GM12878 (cell line): Measurements from ENCODE around the gene MATN1. TPM values are rescaled to one million over a fixed set of nuclear protein-coding genes. Genes with fewer than 3 reads are reported as not detected.

Source experiments
- IKZF2 ChIP-seq, 2 experiments: fragments of 450-650 bp; IDR thresholded peaks; 2 replicates each; pipeline ENCODE4 v1.6.1; 2017; ENCODE audit warnings: mild to moderate bottlenecking in 2 of 2, moderate library complexity in 2 of 2
- JUNB ChIP-seq: IDR thresholded peaks from 2 replicates; pipeline ENCODE4 v1.6.1; 2016; ENCODE audit warnings: antibody characterized with exemption, mild to moderate bottlenecking
- PAX5 ChIP-seq: IDR thresholded peaks from 2 replicates; pipeline ENCODE4 v1.6.1; 2011; ENCODE audit warnings: low read depth, low read length, borderline replicate concordance
- SPI1 ChIP-seq: IDR thresholded peaks from 2 replicates; pipeline ENCODE4 v1.6.1; 2011; ENCODE audit warnings: low read depth, mild to moderate bottlenecking, low read length, moderate library complexity, borderline replicate concordance; ENCODE audit not compliant: insufficient read depth
- TBL1XR1 ChIP-seq: IDR thresholded peaks from 2 replicates; pipeline ENCODE4 v1.6.1; 2012; ENCODE audit warnings: low read depth, low read length, improper control_type of control experiment
- ZNF687 ChIP-seq: fragments of 450-650 bp; IDR thresholded peaks from 2 replicates; pipeline ENCODE4 v1.6.1; 2017; ENCODE audit warnings: mild to moderate bottlenecking, moderate library complexity
- polyA plus RNA-seq, 11 experiments: library from polyadenylated mRNA; depleted of rRNA in 4 of 11; unstranded in 6 of 11; stranded (reverse) in 5 of 11; fragments of >200 nt; fragmentation: Nextera tagmentation in 4 of 11; fragmentation: Illumina TruSeq in 1 of 11; extraction: Ambion mirVana in 4 of 11; extraction: Trizol in 1 of 11; gene quantifications; 1 replicate in 1 of 11; 2 replicates in 10 of 11; pipeline versions ENCODE4 v1.2.1 to v1.2.3, GENCODE V29; 2011 to 2016; ENCODE audit warnings: inconsistent platforms in 2 of 11, missing spikeins in 2 of 11, low read depth in 1 of 11
- total RNA-seq, 4 experiments: library from RNA; depleted of rRNA in 3 of 4; stranded (reverse); fragments of >200 nt in 3 of 4; fragmentation: Illumina TruSeq in 1 of 4; extraction: Trizol in 1 of 4; gene quantifications; 2 replicates each; pipeline versions ENCODE4 v1.2.1 to v1.2.3, GENCODE V29; 2013 to 2021

The MATN1 gene
- total and polyA plus RNA-seq, 10 of the 15 experiments (the other 5 are each of a cell fraction or from before 2014, with no cell fraction given): 0.04 to 0.50 (median 0.10) TPM; not detected in 1

DNA sequence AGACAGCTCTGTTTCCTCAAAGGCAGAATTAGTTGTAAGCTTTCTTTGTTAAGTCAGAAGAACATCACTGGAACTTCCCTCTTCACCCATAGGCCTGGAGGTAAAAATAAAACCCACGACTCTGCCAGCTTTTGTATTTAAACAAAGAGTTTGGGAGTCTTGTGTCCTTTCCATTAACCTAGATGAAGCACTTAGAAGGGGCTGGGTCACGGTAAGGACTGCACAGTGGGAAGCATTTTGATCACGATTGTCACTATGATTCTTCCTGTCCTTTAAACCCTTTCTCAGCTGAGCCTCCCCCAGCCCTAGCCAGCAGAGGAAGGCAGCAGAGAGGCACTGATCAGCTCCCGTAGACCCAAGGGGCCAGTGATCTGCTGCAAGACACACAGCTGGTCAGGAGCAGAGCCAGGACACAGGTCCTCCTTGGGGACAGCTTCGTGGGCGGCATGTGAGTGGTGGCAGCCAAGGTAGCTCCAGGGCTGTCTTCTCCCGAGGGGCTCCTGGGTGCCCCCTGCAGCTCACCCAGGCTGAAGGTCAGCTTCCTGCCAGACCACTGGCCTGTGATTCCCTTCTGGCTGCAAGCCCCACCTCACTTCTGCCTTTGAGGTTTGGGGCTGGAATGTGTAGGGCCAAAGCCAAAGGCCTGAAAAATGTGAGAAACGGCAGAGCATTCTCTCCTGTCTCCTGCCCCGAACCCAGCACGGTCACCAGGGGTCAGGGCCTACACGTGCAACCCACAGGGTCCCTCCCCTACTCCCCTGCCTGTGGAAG lies 38.2 kb upstream of the MATN1 start (continued):
- TF ChIP-seq SPI1 (no peak), TBL1XR1 (0 out of 2 replicates have a peak, but pooled peaks have one; percentile 6), PAX5 (0 out of 2 replicates have a peak, but pooled peaks have one; percentile 6), IKZF2 (IDR thresholded peaks at IDR 0.05) (no peak; a peak in 1 of 4 replicates), JUNB (no peak), ZNF687 (0 out of 2 replicates have a peak, but pooled peaks have one; percentile 54)
